HG03342 (cell line): ENCODE data around the gene MAGEA9.
"Not testable (repeated sequence)": the region's sequence is repeated elsewhere in the genome, so short reads cannot be mapped to it uniquely, and the experiment has no call there.

Experiments
- ATAC-seq: cut with Tn5 transposase; IDR thresholded peaks from one replicate; pipeline ENCODE4 v1.9.1; 2021; ENCODE audit warnings: mild to moderate bottlenecking, moderate library complexity; ENCODE audit not compliant: unreplicated experiment

The MAGEA9 gene

GRCh38 chrX:149804102-149804501 is 22.4 kb downstream of the MAGEA9 start:
- ATAC-seq: no peak

GRCh38 chrX:149807747-149808458 is 26.2 kb downstream of the MAGEA9 start:
- ATAC-seq: no peak

- ATAC-seq: no peak
Measured at GRCh38 chrX:149818652-149819051, 36.9 kb downstream of the MAGEA9 start.

- no peak for ATAC-seq
Measured at GRCh38 chrX:149819371-149819770, 37.6 kb downstream of the MAGEA9 start.

- no peak for ATAC-seq
Measured at GRCh38 chrX:149825424-149825823, 43.7 kb downstream of the MAGEA9 start.

GRCh38 chrX:149827254-149827653 is 45.5 kb downstream of the MAGEA9 start:
- ATAC-seq: no peak

- no peak for ATAC-seq
Measured at GRCh38 chrX:149829751-149830191, 48.0 kb downstream of the MAGEA9 start.

GRCh38 chrX:149830192-149830873 is 48.6 kb downstream of the MAGEA9 start:
- no peak for ATAC-seq

GRCh38 chrX:149831473-149831872 is 49.7 kb downstream of the MAGEA9 start:
- no peak for ATAC-seq

- not testable (repeated sequence) for ATAC-seq
Measured at GRCh38 chrX:149836728-149837127, 55.0 kb downstream of the MAGEA9 start.

GRCh38 chrX:149837167-149837566 is 55.4 kb downstream of the MAGEA9 start:
- ATAC-seq: no peak
